UCSD-AML1 (cell line): ENCODE data around the gene RASAL1.
A peak's percentile ranks its signal among the peaks of the same experiment; 100 is the strongest.

Experiments
- DNase-seq: peaks from one replicate; lab custom pipeline; 2025; ENCODE audit not compliant: unreplicated experiment; lab: John Stamatoyannopoulos, UW

RASAL1 gene

DNA sequence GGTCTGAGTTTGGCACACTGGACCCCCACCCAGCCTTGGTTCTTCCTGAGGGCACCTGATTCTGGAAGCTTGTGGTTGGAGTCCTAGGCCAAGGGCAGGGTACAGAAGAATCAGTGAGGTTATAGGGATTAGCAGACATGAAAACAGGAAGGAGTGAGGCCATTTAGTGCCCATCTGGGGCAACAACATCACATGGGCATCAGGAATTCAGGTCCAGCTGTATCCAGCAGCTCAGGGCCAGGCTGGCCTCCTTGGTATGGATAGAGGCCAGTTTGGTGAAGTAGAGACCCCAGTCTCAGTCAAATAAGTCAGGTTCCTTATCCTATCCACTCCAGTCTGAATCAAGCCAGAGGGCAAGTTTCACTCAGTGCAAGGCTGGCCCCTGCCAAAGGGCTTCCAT lies 36.2 kb downstream of the RASAL1 start:
- no peak for DNase-seq

DNA sequence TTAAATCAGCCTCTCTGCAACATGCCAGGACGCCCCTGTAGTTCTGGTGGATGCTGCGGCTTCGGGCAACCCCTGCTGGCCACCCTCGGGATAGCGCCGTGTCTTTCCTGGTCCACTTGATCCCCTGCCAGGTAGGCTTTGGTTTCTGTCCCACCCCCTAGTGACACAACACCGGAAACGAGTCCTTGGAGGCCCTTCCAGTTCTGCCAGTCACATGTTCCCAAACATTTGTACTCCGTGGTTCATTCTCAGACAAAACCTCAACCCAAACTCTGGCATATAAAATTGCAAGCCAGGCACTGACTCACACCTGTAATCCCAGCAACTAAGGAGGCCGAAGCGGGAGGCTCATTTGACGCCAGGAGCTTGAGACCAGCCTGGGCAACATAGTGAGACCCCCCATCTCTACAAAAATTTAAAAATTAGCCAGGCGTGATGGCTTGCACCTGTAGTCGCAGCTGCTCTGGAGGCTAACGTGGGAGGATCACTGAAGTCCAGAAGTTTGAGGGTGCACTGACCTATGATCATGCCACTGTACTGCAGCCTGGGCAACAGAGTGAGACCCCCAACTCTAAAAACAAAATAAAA lies 37.0 kb downstream of the RASAL1 start:
- peak; percentile 50 for DNase-seq

DNA sequence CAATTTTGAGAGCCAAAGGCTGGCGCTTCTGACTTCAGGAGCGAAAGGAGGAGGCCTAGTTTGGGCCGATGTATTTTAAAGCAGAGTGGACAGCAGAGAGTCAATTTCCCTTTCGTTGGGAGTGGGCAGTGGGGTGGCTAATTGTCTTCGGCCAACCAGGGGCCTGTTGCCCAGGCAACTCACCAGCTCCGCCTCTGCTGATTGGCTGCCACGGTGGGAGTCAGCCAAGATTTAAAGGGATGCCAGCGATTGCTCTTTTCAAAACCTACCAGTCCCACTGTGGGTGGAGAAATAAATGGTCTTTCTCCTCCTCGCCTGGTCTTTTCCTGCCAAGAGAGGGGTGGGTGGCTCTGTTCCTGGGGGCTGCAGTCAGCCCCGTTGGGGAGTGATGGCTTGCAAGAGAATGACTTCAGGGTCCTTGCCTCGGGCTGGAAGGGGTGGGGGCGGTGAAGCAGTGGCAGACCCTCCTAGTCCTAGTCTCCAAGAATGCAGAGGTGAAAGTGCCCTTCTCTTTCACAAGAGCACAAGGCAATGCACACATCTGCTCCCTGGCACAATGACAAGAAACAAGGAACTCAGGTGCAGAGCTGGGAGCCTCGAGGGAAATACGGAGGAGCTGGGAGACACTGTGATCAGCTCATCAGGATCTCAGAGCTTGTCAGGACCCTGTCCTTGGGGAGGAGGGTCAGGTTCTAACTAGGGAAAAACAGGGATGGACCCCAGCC lies 37.7 kb downstream of the RASAL1 start:
- no peak for DNase-seq

DNA sequence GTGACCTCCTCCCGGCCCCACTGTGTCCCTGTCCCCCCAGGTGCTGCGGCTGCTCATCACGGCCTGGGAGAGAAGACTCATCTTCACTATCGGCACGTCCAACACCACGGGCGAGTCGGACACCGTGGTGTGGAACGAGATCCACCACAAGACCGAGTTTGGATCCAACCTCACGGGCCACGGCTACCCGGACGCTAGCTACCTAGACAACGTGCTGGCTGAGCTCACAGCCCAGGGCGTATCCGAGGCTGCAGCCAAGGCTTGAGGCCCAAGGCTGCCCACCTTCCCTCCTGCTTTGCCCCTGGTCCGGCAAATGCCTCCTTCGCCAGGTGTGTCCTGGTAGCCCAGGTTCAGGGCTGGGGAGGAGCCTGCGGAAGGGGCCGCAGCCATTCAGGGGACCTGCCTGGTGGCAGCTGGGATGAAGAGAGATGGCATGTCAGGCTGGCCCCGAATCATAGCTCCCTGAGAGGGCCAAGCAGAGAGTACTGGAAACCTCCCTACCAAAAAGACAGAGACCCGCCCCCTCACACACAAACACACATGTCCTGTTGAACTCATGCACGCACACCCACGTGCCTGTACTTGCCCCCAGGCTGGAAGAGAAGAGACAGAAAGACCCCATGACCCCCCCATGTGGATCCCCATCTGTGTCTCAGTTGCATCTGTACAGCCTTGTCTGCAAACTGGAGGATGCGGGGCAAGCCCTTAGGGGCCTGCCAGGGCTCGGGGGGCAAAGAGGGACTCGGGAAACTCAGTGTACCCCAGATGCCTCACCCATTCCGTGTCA lies 38.7 kb downstream of the RASAL1 start:
- no peak for DNase-seq

DNA sequence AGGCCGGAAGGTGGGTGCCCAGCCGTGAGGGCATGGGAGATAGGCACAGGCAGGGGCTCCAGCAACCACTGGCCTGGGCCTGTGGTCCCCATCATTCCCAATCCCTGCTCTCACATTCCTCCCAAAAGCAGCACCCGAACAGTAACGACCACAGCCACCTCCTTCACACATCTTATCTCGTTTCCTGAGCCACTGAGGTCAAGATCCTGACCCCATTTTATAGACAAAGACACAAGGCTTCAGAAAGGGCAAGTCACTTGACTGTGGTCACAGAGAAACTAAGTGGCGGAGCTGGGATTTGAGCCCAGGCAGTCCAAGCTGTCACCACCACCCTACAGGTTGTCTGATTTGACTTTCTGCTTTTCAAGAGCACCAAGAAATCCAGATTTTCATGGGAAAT lies 40.2 kb downstream of the RASAL1 start:
- no peak for DNase-seq

DNA sequence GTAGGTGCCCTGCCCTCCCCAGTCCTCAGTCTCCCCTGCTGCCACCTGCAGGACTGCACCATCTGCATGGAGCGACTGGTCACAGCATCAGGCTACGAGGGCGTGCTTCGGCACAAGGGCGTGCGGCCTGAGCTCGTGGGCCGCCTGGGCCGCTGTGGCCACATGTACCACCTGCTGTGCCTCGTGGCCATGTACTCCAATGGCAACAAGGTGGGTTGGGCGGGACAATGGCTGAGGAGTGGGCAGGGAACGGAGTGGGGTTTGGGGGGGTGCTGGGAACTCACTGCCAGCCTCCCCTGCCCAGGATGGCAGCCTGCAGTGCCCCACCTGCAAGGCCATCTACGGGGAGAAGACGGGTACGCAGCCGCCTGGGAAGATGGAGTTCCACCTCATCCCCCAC lies 40.8 kb downstream of the RASAL1 start:
- DNase-seq: no peak

DNA sequence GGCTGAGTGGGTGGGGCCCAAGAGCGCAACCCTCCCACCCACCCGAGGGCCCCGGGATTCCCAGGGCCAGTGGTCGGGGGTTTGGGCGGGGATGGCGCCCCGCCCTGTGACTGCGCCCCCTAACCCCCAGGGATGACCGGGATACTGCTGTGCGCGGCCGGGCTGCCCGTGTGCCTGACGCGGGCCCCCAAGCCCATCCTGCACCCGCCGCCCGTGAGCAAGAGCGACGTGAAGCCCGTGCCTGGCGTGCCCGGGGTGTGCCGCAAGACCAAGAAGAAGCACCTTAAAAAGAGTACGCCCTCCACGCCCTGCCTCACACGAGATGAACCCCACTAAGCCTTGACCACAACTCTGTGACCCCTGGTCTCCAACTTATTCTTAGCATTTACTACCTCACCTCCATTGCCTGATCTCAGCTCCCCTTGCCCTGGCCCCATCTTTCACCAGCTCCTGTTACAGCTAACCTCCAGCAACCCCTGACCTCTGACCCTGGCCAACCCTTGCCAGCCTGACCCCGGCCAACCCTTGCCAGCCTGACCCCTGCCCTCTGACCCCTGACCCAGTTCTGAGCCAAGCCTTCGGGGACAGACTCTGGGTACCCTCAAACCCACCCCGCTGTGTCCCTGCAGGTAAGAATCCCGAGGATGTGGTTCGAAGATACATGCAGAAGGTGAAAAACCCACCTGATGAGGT lies 42.0 kb downstream of the RASAL1 start:
- DNase-seq: no peak

DNA sequence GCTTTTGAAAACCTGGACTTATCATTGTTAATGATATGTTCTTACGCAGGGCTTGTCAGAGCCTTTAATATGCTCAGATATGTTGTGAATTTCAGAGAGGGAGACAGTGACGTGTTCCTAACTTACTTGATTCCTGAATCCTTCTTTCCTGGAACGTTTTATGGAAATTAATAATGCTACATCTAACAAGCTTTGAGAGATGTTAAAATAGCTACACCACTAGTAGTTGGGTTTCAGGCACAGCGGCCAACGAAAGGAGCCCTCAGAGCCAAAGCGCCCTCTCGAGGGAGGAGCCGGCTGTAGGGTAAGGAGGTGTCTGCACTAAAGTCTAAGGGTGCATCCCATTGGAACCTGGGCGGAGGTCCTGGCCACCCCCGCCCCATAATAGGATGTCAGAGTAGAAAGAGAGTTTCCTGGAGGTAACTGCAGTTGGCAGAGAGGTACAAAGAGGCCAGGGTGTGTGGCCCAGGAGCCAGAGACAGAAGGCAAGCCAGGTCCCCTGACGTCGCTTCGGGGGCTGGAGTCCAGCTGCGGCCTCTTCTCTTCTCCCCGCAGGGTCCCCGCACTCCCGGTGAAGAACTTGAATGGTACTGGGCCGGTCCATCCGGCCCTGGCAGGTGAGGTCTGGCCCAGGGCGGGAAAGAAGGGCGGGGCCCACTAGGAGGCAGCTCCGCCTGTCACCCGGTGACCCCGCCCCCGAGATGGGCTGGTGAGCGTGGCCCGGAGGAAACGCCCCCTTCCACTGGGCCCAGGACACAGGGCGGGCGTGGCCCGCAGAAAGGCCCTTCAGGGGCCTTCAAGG lies 42.8 kb downstream of the RASAL1 start:
- DNase-seq: peak; percentile 39

DNA sequence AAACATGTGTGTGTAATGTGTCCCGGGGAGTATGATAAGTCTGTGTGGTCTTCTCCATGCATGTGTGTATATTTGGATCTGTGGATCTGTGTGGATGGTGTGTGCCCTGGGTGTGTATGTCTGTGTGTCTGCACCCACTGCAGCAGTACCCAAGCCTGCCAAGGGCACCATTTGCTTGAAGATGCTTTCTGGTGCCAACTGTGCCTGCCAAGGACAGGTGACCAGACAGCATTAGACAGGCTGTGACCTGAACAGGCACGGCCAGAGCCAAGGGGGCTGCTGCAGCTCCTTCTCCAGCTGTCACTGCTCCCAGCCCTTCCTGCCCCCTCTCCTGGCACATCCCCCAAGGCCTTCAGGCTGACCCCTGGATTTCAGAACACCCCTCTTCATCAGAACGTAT lies 44.1 kb downstream of the RASAL1 start:
- no peak for DNase-seq

DNA sequence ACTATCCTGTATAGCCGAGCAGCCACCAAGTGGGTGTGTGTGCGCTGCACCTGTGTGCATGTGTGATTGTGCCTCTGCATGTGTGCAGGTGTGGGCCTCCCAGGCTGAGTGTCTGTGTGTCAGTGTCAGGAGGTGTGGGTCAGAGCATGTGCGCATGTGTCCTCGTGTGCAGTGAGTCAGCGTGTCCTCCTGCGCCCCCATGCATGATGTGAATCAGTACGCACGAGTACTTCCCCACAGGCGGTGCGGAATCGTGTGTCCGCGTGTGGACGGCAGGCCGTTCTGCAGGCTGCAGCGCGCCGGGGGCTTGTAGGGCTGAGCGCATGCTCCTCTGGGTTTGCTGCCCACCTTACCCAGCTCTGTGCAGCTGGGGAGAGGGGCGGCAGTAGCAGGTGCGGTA lies 44.8 kb downstream of the RASAL1 start:
- DNase-seq: no peak

DNA sequence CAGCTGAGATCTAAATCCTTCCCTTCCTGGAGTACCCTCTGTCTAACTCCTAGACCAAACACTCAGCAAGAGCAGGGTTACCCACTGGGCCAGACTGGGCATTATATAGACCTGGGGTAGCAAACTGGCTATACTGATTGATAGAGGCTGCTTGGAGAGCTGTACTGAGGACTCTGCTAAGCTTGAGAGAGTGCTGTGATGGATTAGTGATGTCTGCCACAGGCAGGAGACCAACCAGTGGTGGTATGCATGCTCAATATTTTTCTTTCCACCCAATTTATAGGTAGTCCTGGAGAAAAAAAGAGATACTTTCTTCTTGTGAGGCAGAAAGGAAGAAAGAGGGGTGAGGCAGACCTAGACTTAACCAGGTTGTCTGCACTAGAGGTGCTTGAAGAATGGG lies 45.7 kb downstream of the RASAL1 start:
- no peak for DNase-seq

DNA sequence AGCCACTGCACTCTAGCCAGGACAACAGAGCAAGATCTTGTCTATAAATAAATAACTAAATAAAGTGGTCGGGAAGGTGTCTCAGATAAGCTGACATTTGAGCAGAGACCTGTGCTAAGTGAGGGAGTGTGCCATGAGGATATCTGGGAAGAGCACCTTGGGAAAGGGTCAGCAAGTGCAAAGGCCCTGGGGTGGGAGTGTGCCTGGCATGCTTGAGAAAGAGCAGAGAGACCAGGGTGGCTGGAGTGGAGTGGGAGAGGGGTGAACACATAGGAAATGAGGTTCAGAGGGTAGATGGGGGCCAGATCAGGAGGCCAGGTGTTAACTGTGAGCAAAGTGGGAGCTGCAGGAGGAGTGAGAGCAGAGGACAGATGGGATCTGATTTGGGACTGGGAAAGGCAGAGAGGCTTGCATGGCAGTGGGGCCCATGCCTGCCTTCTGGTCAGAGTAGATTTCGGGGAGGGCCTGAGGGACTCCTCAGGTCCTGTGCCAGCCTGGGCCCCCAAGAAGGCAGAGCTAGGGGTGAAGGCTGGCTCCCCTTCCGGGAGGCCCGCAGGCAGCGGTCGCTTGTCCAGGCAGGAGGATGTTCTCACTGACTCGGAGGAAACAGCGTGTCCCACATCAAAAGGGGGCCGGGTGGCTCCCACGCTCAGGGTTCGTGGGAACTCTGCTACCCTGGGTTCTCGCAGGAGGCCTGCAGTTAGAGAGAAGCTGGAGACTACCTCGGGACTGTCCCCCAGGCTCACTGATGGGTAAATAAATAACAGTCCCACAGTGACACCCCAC lies 46.4 kb downstream of the RASAL1 start:
- DNase-seq: peak; percentile 61

DNA sequence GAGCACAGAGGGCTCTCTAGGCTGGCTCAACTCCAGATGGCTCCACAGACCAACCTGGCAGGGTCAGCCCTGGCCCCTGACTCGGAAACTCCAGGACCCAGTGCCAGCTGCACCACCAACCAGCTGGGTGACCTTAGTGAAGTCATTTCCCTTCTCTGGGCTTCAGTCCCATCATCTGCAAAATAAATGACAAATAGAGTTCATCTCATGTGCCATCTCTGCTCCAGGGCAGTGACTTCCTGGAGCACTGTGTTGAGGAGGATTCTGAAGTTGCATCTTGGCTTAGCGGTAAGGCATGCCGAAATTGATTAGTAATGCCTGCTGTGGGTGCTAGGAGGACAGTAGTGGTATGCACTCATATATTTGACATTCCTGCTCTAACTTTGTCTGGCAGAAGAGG lies 47.5 kb downstream of the RASAL1 start:
- DNase-seq: no peak

DNA sequence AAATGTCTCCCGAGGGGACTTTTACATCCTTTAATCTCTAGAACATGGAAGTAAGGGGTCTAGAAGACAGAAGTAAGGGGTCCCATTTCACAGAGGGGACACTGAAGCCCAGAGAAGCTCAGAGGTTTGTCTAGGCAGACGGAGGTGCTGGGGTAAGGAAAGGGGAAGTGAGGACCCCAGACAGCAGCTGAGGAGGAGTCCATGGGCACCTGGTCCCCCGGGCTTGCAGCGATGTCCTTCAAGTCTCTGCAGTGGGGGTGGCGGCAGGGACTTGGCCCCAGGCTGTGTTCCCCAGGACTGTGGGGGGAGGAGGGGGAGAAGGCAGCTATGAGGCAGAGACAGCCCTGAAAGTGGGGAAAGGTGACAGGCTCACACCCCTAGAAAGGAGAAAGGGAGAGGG lies 48.4 kb downstream of the RASAL1 start:
- no peak for DNase-seq

DNA sequence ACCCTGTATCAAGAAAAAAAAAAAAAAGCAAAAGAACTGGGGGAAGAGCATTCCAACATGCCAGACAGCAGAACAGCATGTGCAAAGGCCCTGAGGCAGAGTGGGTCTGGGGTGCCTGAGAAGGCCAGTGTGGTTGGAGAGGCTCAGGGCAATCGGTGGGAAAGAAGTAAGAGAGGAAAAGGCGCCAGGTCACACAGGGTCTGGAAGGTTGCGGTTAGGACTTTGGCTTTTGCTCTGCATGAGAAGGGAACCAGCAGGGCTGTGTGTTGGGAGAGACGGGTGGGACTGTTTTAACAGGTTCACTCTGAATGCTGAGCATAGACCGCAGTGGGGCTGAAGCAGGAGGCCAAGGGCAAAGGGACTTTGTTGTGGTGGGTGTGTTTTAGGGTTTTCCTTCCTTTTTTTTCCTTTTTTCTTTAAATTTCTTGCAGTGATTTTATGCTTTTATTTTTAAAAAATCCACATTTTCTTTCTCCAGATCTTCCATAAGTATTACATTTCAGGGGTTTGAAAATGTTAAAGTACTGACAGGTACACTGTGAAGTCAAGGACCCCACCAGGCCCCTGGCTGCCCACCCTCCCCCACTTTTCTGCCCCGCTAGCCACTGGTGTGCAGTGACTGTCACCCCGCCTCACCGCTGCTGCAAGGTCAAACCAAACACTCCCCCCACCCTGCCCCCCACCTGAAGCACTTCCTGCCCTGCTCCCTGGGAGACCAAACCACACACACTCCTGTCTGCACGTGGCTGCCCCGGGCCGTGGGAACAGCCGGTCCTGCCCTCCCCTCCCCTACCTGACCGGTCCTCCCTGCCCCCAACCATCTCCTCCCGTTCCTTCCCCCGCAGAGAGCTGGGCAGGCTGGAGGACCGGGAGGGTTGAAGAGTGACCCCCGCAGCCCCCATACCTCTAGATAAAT lies 49.1 kb downstream of the RASAL1 start:
- DNase-seq: peak; percentile 35

DNA sequence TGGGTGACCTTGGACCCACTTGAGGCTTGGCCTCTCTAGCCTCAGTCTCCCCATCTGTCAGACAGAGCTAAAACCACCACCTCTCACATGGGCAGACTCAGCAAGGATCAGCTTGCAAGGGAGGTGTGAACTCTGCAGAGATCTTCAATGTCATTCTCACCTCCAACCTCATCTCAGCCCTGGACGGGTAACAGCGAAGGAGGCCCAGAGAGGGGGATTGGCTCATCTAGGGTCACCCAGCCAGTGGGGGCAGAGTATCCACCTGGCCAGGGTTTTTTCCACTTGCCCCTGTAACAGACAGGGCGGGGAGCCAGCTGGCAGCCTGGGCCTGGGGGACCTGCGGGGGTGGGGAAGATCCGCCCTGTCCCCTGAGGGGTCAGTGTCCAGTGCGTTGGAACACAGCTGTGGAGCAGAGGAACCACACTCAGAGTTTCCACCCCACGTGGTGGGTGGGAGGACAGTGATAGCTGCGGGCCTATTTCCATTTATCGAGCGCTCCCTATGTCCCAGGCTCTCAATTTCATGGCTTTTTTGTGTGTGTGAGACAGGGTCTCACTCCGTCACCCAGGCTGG lies 51.6 kb downstream of the RASAL1 start:
- no peak for DNase-seq

DNA sequence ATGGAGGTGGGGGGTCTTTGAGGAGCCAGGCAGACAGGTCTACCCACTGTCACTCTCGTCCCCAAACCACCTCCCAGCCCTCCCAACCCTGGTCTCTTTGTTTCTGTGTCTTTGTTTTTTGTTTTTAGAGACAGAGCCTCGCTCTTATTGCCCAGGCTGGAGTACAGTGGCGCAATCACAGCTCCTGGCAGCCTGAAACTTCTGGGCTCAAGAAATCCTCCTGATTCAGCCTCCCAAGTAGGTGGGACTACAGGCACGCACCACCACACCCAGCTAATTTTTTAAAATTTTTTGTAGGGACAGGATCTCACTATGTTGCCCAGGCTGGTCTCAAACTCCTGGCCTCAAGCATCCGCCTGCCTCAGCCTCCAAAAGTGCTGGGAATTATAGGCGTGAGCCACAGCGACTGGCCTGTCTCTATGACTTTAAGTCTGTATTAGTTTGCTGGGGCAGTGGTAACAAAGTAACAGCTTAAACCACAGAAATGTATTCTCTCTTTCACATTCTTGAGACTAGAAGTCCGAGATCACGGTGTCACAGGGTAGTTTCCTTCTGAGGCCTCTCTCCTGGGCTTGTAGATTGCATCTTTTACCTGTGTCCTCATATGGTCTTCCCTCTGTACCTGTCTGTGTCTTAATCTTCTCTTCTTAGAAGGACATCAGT lies 52.9 kb downstream of the RASAL1 start:
- DNase-seq: no peak

DNA sequence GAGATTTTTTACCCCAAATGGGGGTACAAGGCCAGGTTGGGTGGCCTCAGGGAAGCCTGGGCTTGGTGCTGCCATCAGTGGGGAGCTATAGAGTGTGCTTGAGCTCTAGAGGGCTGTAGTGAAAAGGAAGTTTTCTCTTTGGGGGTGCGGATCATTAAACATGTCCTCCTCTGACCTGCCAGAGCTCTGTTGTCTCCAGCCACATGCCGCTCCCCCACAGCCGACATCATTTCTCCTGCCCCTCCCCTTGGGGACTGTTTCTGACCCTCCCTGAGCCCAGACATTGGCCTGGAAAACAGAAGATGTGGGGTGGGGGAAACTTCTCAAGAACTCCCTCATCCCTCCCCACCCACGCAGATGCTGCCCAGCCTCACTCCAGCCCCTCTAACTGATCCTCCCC lies 53.7 kb downstream of the RASAL1 start:
- no peak for DNase-seq
